Vagina (tissue), 2 donors: ENCODE results near the gene NPC1. TPM values are rescaled to one million over a fixed set of nuclear protein-coding genes. Genes with fewer than 3 reads are reported as not detected.
A peak's percentile ranks its signal among the peaks of the same experiment; 100 is the strongest.
"Not testable (repeated sequence)": the region's sequence is repeated elsewhere in the genome, so short reads cannot be mapped to it uniquely, and the experiment has no call there.

Source experiments
- DNase-seq, 2 donors: peaks; one replicate each; pipeline ENCODE4 v3.0.0-alpha.2; 2017; ENCODE audit errors: extremely low spot score in 2 of 2
- H3K27ac ChIP-seq: fragments of 200-600 bp; sonication (generic); one replicate; pipeline ENCODE4 v1.5.1; 2019
- H3K27me3 ChIP-seq: fragments of 200-600 bp; sonication (generic); one replicate; pipeline ENCODE4 v1.5.1; 2019
- H3K36me3 ChIP-seq, 2 donors: fragments of 200-600 bp; sonication (generic); one replicate each; pipeline ENCODE4 v1.5.1; 2017 to 2019
- H3K4me1 ChIP-seq: fragments of 200-600 bp; sonication (generic); one replicate; pipeline ENCODE4 v1.5.1; 2019
- H3K4me3 ChIP-seq, 2 donors: fragments of 200-600 bp; sonication (generic); 1 replicate in 1 of 2; 2 replicates in 1 of 2; pipeline ENCODE4 v1.5.1; 2016 to 2019
- H3K9me3 ChIP-seq: fragments of 200-600 bp; sonication (generic); one replicate; pipeline ENCODE4 v1.5.1; 2019
- POLR2A ChIP-seq, 2 donors: fragments of 450-650 bp; IDR thresholded peaks; one replicate each; pipeline ENCODE4 v1.6.1; 2017; ENCODE audit warnings: antibody characterized with exemption in 2 of 2, mild to moderate bottlenecking in 2 of 2, moderate library complexity in 2 of 2
- POLR2AphosphoS5 ChIP-seq, 2 donors: sonication (generic); formaldehyde crosslinking; IDR thresholded peaks; one replicate each; pipeline ENCODE4 v1.9.0; 2017; ENCODE audit warnings: antibody characterized with exemption in 2 of 2, mild to moderate bottlenecking in 2 of 2, low read depth in 1 of 2; ENCODE audit not compliant: insufficient read depth in 1 of 2
- intact Hi-C: fragments of 100-400 bp; cut with DNase I; formaldehyde crosslinking; loops from one replicate; pipeline ENCODE4 v1.15.1; 2023
- total RNA-seq: library from RNA; depleted of rRNA; stranded (reverse); fragments of >200 nt; gene quantifications from one replicate; pipeline ENCODE4 v1.2.3, GENCODE V29; 2016
- TF ChIP-seq, protein P1 (sequence below), 3 experiments: fragments of 450-650 bp in 2 of 3; fragments of 200-600 bp in 1 of 3; sonication (generic) in 1 of 3; IDR thresholded peaks; one replicate each; pipeline ENCODE4 v1.5.1; 2017 to 2019; ENCODE audit warnings: antibody characterized with exemption in 3 of 3, mild to moderate bottlenecking in 2 of 3, moderate library complexity in 2 of 3

Gene NPC1
- total RNA-seq, 1 donor from 2014 or later, result 89.9 TPM

DNA sequence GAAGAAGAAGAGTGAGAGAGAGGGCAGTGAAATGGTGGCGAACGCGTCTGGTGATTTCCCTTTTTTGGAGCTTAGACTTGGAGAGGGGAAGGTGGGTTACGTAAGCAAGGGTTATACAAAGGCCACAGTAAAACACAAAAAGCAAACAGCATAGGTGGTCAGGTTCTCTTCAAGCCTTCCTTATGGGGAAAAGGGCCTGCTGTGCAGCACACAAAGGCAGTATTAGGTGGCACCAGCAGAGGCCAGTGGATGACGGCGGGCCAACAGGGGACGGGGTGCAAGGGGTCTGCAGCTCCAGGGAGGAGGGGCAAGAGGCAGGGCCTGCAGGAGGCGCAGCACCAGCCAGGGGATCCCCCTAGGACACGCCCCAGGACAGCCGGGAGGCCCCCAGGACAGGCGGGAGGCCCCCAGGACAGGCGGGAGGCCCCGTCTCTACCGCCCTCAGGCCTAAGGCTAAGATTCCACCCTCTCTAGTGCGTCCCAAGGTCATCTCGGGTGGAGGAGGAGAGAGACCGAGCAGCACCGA lies 32.6 kb upstream of the NPC1 start:
- TF ChIP-seq POLR2A (IDR thresholded peaks at IDR 0.05), result no peak
- no peak for TF ChIP-seq POLR2AphosphoS5 (IDR thresholded peaks at IDR 0.05; ENCODE audit: insufficient read depth in 1 of 2, low read depth in 1 of 2)
- TF ChIP-seq, protein P1, sequence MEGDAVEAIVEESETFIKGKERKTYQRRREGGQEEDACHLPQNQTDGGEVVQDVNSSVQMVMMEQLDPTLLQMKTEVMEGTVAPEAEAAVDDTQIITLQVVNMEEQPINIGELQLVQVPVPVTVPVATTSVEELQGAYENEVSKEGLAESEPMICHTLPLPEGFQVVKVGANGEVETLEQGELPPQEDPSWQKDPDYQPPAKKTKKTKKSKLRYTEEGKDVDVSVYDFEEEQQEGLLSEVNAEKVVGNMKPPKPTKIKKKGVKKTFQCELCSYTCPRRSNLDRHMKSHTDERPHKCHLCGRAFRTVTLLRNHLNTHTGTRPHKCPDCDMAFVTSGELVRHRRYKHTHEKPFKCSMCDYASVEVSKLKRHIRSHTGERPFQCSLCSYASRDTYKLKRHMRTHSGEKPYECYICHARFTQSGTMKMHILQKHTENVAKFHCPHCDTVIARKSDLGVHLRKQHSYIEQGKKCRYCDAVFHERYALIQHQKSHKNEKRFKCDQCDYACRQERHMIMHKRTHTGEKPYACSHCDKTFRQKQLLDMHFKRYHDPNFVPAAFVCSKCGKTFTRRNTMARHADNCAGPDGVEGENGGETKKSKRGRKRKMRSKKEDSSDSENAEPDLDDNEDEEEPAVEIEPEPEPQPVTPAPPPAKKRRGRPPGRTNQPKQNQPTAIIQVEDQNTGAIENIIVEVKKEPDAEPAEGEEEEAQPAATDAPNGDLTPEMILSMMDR (IDR thresholded peaks at IDR 0.05), result no peak
- H3K4me3 ChIP-seq, result peak overlapping the region; percentile 44 to 49
- intact Hi-C loops, result no loop called here
- H3K27ac ChIP-seq, result peak overlapping the region; percentile 65
- no peak for DNase-seq
- H3K9me3 ChIP-seq, result no peaks in the 10 kb centered on the region
- H3K36me3 ChIP-seq, result no peaks in the 10 kb centered on the region
- no peaks in the 10 kb centered on the region for H3K27me3 ChIP-seq
- peaks cover 11% of the 10 kb centered on the region for H3K4me1 ChIP-seq

DNA sequence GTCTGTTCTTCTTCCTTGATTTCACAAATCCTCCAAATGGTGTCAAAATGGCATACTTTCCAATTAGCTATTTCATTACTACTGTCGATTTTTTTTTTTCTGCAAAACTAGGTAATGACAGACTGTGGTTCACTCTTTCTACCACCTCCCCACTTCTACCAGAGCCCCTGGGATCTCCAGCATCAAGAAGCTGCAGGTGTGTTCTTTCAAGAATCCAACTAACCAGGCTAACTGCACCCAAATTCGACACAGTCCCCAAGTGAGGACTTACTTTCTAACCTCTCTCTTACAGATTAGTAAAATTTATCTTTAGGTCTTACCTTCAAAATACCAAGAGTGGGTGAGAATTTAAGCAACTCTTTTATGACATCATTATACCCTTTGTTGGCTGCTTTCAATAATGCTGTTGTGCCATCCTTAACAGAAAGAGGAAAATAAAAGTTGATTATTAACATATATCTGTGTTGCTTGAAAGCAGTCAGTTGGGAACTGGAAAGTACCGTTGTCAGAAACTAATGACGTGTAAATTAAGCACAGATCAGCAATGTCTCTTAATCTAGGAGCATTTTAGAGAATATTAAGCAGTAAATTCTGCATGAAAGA lies 31.2 kb upstream of the NPC1 start:
- TF ChIP-seq POLR2AphosphoS5 (IDR thresholded peaks at IDR 0.05; ENCODE audit: insufficient read depth in 1 of 2, low read depth in 1 of 2) (no peak), POLR2A (IDR thresholded peaks at IDR 0.05) (no peak)
- TF ChIP-seq, protein P1 (IDR thresholded peaks at IDR 0.05), result no peak
- Histone ChIP-seq H3K4me3 (no peak overlapping the region), H3K27ac (no peak overlapping the region), H3K36me3 (no peaks in the 10 kb centered on the region), H3K9me3 (no peaks in the 10 kb centered on the region), H3K4me1 (peaks cover 11% of the 10 kb centered on the region), H3K27me3 (no peaks in the 10 kb centered on the region)
- no peak for DNase-seq
- intact Hi-C loops, result no loop called here

DNA sequence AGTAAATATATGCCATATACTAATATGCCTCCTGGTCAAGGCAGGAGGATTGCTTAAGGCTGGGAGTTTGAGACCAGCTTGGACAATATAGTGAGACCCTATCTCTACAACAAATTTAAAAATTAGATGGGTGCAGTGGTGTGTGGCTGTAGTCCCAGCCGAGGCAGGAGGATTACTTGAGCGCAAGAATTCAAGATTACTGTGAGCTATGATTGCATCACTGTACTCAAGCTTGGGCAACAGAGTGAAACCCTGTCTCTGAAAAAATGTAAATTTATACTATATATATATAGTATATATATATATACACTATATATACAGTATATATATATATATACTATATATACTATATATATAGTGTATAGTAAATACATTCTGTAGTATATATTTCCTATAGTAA lies 30.0 kb upstream of the NPC1 start:
- H3K27me3 ChIP-seq, result no peaks in the 10 kb centered on the region
- no peak for DNase-seq
- H3K27ac ChIP-seq, result no peak overlapping the region
- no peaks in the 10 kb centered on the region for H3K9me3 ChIP-seq
- no peaks in the 10 kb centered on the region for H3K36me3 ChIP-seq
- no peak overlapping the region for H3K4me3 ChIP-seq
- intact Hi-C loops, result no loop called here
- H3K4me1 ChIP-seq, result peaks cover 11% of the 10 kb centered on the region
- no peak for TF ChIP-seq POLR2AphosphoS5 (IDR thresholded peaks at IDR 0.05; ENCODE audit: insufficient read depth in 1 of 2, low read depth in 1 of 2)
- no peak for TF ChIP-seq POLR2A (IDR thresholded peaks at IDR 0.05)
- TF ChIP-seq, protein P1 (IDR thresholded peaks at IDR 0.05), result no peak

DNA sequence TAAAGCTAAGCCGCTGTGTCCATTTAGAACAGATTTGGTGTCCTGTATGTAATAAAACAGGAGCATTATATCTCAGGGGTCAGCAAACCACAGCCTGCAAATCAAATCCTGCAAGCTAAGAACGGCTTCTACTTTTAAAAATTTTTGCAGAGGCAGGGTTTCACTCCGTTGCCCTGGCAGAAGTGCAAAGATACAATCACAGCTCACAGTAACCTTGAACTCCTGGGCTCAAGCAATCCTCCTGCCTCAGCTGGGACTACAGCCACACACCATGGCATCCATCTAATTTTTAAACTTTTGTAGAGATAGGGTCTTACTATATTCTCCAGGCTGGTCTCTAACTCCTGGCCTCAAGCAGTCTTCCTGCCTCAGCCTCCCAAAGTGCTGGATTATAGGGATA lies 28.6 kb upstream of the NPC1 start:
- TF ChIP-seq POLR2AphosphoS5 (IDR thresholded peaks at IDR 0.05; ENCODE audit: insufficient read depth in 1 of 2, low read depth in 1 of 2), result no peak
- TF ChIP-seq, protein P1 (IDR thresholded peaks at IDR 0.05), result no peak
- no peak for TF ChIP-seq POLR2A (IDR thresholded peaks at IDR 0.05)
- Histone ChIP-seq H3K4me3 (no peak overlapping the region), H3K36me3 (no peaks in the 10 kb centered on the region), H3K27ac (no peak overlapping the region), H3K9me3 (no peaks in the 10 kb centered on the region), H3K4me1 (peaks cover 9% of the 10 kb centered on the region), H3K27me3 (no peaks in the 10 kb centered on the region)
- intact Hi-C loops, result no loop called here
- no peak for DNase-seq

DNA sequence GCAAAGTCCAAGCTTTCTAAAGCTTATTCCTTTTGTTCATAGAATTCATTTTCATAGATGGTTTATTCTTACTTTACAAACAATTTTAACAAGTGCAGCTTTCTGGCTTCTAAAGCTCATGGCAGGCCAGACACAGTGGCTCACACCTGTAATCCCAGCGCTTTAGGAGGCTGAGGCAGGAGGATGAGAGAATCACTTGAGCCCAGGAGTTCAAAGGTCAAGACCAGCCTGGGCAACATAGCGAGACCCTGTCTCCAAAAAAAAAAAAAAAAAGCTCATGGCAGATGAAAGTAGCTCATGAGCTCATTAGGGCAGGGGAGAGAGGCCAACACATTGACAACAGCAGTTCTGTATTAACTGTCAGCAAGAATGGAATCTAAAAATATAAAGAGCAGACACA lies 28.1 kb upstream of the NPC1 start:
- Histone ChIP-seq H3K27ac (no peak overlapping the region), H3K4me3 (no peak overlapping the region), H3K9me3 (no peaks in the 10 kb centered on the region), H3K4me1 (peaks cover 4% of the 10 kb centered on the region), H3K36me3 (no peaks in the 10 kb centered on the region), H3K27me3 (no peaks in the 10 kb centered on the region)
- intact Hi-C loops, result no loop called here
- no peak for DNase-seq
- TF ChIP-seq POLR2A (IDR thresholded peaks at IDR 0.05), result no peak
- TF ChIP-seq POLR2AphosphoS5 (IDR thresholded peaks at IDR 0.05; ENCODE audit: insufficient read depth in 1 of 2, low read depth in 1 of 2), result no peak
- TF ChIP-seq, protein P1 (IDR thresholded peaks at IDR 0.05), result no peak

DNA sequence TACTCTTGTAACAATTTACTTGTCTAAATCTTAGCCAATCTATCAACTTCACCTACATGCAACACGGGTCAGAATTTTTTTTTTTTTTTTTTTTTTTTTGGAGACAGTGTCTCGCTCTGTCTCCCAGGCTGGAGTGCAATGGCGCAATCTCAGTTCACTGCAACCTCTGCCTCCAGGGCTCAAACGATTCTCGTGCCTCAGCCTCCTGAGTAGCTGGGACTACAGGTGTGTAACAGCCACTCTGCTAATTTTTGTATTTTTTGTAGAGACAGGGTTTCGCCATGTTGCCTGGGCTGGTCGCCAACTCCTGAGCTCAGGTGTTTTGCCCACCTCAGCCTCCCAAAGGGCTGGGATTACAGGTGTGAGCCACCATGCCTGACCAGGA lies 26.8 kb upstream of the NPC1 start:
- DNase-seq, H3K27me3 ChIP-seq, H3K27ac ChIP-seq, H3K4me1 ChIP-seq, intact Hi-C loops, H3K9me3 ChIP-seq, H3K4me3 ChIP-seq, H3K36me3 ChIP-seq: not testable (repeated sequence)
